K562 (cell line): ENCODE data around the gene SIGMAR1. TPM values are rescaled to one million over a fixed set of nuclear protein-coding genes. Genes with fewer than 3 reads are reported as not detected.

Source experiments
- C11orf30 ChIP-seq: fragments of 450-650 bp; IDR thresholded peaks from 2 replicates; pipeline ENCODE4 v1.6.1; 2016; ENCODE audit warnings: low read depth, mild to moderate bottlenecking
- CBFB ChIP-seq: sonication (generic); formaldehyde crosslinking; IDR thresholded peaks from 2 replicates; pipeline ENCODE4 v1.4.0; 2020; ENCODE audit warnings: mild to moderate bottlenecking, missing genetic modification reagents
- CHCHD3 ChIP-seq: fragments of 250-450 bp; sonication (Bioruptor Pico); IDR thresholded peaks from 2 replicates; pipeline ENCODE4 v2.1.2; 2022; ENCODE audit warnings: mild to moderate bottlenecking
- CREM ChIP-seq: IDR thresholded peaks from 2 replicates; pipeline ENCODE4 v1.6.1; 2014; ENCODE audit warnings: antibody characterized with exemption, low read depth
- CXXC5 ChIP-seq: fragments of 250-450 bp; sonication (Bioruptor Pico); IDR thresholded peaks from 2 replicates; pipeline ENCODE4 v1.8.0; 2022; ENCODE audit warnings: inconsistent platforms, mild to moderate bottlenecking, moderate library complexity
- FOXK2 ChIP-seq, 2 experiments: fragments of 450-650 bp; IDR thresholded peaks in 1 of 2; conservative IDR thresholded peaks in 1 of 2; 2 replicates each; pipeline ENCODE4 v1.6.1; 2016; ENCODE audit warnings: low read depth in 2 of 2, mild to moderate bottlenecking in 1 of 2
- MTA1 ChIP-seq: fragments of 450-650 bp; IDR thresholded peaks from 2 replicates; pipeline ENCODE4 v1.6.1; 2017; ENCODE audit warnings: borderline replicate concordance
- NELFE ChIP-seq: IDR thresholded peaks from 2 replicates; pipeline ENCODE4 v1.6.1; 2011; ENCODE audit warnings: mild to moderate bottlenecking; ENCODE audit not compliant: insufficient read depth, insufficient read length
- PCBP1 ChIP-seq: fragments of 200-400 bp; formaldehyde crosslinking; IDR thresholded peaks from 2 replicates; pipeline ENCODE4 v1.6.1; 2018; ENCODE audit warnings: mild to moderate bottlenecking, low read depth, low read length; ENCODE audit not compliant: poor library complexity, severe bottlenecking
- SAP30 ChIP-seq: fragments of 200-600 bp; sonication (generic); IDR thresholded peaks from 2 replicates; pipeline ENCODE4 v1.6.1; 2012; ENCODE audit warnings: borderline replicate concordance, low read depth, mild to moderate bottlenecking, moderate library complexity, low read length, control low read depth, inconsistent platforms; ENCODE audit not compliant: insufficient read depth, poor library complexity, severe bottlenecking
- YY1 ChIP-seq, 3 experiments: IDR thresholded peaks; 2 replicates each; pipeline ENCODE4 v1.6.1; 2011; ENCODE audit warnings: low read length in 2 of 3, mild to moderate bottlenecking in 2 of 3, moderate library complexity in 2 of 3, borderline replicate concordance in 1 of 3, control low read depth in 1 of 3, low read depth in 1 of 3; ENCODE audit not compliant: insufficient read depth in 3 of 3, insufficient replicate concordance in 2 of 3, control insufficient read depth in 1 of 3, insufficient read length in 1 of 3; ENCODE audit errors: extremely low read depth in 1 of 3
- ZBTB40 ChIP-seq, 2 experiments: fragments of 450-650 bp in 1 of 2; sonication (generic) in 1 of 2; formaldehyde crosslinking in 1 of 2; IDR thresholded peaks; 2 replicates each; pipeline versions ENCODE4 v1.7.1 to v1.9.0; 2016 to 2022; ENCODE audit warnings: inconsistent platforms in 1 of 2, mild to moderate bottlenecking in 1 of 2, missing genetic modification reagents in 1 of 2
- ZNF133 ChIP-seq: fragments of 250-450 bp; sonication (Bioruptor Pico); IDR thresholded peaks from 2 replicates; pipeline ENCODE4 v1.4.0; 2020; ENCODE audit warnings: mild to moderate bottlenecking
- polyA plus RNA-seq, 8 experiments: library from polyadenylated mRNA; depleted of rRNA in 4 of 8; stranded (reverse) in 5 of 8; unstranded in 3 of 8; fragments of >200 nt; fragmentation: Nextera tagmentation in 2 of 8; fragmentation: Illumina TruSeq in 1 of 8; extraction: Ambion mirVana in 2 of 8; extraction: Trizol in 1 of 8; gene quantifications; 2 replicates each; pipeline versions ENCODE4 v1.2.1 to v1.2.3, GENCODE V29; 2011 to 2014; ENCODE audit warnings: inconsistent platforms in 1 of 8, missing spikeins in 1 of 8
- total RNA-seq, 7 experiments: library from RNA; depleted of rRNA in 6 of 7; stranded (reverse); fragments of >200 nt in 6 of 7; fragmentation: Illumina TruSeq in 2 of 7; extraction: Trizol in 2 of 7; gene quantifications; 2 replicates each; pipeline versions ENCODE4 v1.2.1 to v1.2.3, GENCODE V29; 2011 to 2021; ENCODE audit warnings: low replicate concordance in 1 of 7
- TF ChIP-seq, protein P1 (sequence below): fragments of 450-650 bp; IDR thresholded peaks from 2 replicates; pipeline ENCODE4 v1.6.1; 2018; ENCODE audit warnings: mild to moderate bottlenecking, low read depth; ENCODE audit not compliant: partially characterized antibody

Gene SIGMAR1
- total and polyA plus RNA-seq, 9 of the 15 experiments (the other 6 are each of a cell fraction or from before 2014, with no cell fraction given): 6.9 to 80.0 (median 35.2) TPM

GRCh38 chr9:34591248-34591916 is 46.2 kb downstream of the SIGMAR1 start (continued):
- TF ChIP-seq, protein P1, sequence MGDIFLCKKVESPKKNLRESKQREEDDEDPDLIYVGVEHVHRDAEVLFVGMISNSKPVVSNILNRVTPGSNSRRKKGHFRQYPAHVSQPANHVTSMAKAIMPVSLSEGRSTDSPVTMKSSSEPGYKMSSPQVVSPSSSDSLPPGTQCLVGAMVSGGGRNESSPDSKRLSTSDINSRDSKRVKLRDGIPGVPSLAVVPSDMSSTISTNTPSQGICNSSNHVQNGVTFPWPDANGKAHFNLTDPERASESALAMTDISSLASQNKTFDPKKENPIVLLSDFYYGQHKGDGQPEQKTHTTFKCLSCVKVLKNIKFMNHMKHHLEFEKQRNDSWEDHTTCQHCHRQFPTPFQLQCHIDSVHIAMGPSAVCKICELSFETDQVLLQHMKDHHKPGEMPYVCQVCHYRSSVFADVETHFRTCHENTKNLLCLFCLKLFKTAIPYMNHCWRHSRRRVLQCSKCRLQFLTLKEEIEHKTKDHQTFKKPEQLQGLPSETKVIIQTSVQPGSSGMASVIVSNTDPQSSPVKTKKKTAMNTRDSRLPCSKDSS: no peak
- TF ChIP-seq PCBP1 (no peak), C11orf30 (no peak), FOXK2 (conservative IDR thresholded peaks at IDR 0.05 in 1 of 2, IDR thresholded peaks at IDR 0.05 in 1 of 2; ENCODE audit: low read depth in 2 of 2) (no peak), MTA1 (no peak), CHCHD3 (CRISPR knock-in tag) (no peak), ZBTB40 (IDR thresholded peaks at IDR 0.05) (no peak), ZBTB40 (CRISPR knock-in tag; IDR thresholded peaks at IDR 0.05) (no peak), ZNF133 (CRISPR knock-in tag) (no peak), CREM (0 out of 2 replicates have a peak, but pooled peaks have one; percentile 22), CBFB (no peak), YY1 (IDR thresholded peaks at IDR 0.05; ENCODE audit: borderline replicate concordance in 1 of 3, control insufficient read depth in 1 of 3, extremely low read depth in 1 of 3, insufficient read depth in 3 of 3, insufficient read length in 1 of 3, insufficient replicate concordance in 2 of 3, low read depth in 1 of 3, low read length in 2 of 3) (peak in 1 of 3 experiments; percentile 14), SAP30 (no peak), CXXC5 (CRISPR knock-in tag) (peak; percentile 27; the same call in 1 of the 2 replicates), NELFE (no peak)
